GM19035 (cell line): Measurements from ENCODE around the gene NBEAL2.
"Not testable (repeated sequence)": the region's sequence is repeated elsewhere in the genome, so short reads cannot be mapped to it uniquely, and the experiment has no call there.

Source experiments
- ATAC-seq: cut with Tn5 transposase; IDR thresholded peaks from one replicate; pipeline ENCODE4 v1.9.1; 2021; ENCODE audit not compliant: unreplicated experiment

The NBEAL2 gene

DNA sequence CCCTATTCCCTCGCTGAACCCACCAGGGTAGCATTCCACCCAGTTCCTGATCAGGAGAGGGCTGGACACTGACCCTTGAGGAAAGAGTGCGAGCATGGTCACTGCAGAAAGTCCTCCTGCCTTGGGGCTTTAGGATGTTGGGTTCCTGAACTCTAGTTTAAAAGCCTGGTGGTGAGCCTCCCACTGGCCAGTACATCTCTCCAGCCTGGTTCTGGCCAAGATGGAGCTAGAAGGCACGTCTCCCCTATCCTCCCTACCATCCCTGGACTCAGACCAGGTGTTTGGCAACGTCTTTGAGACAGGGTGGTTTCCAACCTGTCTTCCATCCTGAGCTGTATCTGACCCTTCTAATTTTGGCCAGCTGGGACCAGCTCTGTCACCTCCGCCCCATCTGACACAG is 31.4 kb downstream of the NBEAL2 start:
- no peak for ATAC-seq

DNA sequence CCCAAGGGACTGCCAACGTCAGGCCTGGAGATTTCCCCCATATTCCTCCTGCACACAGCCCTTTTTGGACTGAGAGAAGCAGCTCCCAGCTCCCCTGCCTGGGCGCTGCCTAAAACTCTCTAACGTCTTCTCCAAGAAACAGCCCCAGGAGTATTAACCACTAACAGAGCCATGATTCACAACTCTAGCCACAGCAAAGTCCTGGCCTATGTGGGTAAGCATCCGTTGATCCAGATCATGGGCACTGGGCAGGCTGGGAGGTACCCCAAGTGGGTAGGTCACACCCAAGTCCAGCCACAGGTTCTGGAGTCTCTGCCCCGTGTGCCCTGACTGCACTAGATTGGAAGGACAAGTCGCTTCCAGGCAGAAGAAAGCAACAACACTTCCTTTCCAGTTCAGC is 31.9 kb downstream of the NBEAL2 start:
- no peak for ATAC-seq

DNA sequence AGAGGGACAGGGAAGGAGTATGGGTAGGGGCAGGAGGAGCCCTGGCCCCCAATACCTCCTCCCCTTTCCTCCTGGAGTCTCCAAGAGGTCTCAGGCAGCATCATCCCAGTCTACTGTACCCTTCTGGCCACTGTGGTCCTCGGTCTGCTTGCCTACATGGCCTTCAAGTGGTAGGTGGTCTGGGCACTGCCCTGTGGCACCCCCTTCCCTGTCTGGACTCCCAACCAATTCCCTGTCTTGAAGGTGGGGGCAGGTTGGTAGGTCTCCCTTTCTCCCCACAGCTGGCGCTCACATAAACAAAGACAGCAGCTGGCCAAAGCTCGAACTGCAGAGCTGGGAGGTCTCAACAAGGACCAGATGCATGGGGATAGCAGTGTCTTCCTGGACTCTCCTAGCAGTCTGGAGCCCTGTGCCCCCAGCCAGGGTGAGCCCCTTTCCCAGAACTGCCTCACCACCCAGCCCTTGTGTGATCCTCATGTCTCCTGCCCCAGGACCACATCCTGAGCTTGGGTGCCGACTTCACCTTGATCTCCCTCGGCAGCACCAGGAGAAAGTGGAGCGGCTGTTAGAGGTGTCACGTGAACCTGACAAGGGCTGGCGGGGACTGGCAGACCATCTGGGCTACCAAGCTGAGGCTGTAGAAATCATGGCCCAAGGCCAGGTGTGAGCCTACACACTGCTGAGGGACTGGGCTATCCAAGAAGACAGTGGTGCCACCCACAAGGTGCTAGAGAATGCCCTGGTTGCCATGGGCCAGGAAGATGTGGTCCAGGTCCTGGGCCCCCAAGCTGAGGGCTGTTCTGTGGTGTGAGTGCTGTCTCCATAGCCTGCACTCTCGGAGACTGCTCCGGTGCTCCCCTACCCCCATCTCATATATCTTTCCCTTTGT is 33.1 kb downstream of the NBEAL2 start:
- ATAC-seq = no peak

DNA sequence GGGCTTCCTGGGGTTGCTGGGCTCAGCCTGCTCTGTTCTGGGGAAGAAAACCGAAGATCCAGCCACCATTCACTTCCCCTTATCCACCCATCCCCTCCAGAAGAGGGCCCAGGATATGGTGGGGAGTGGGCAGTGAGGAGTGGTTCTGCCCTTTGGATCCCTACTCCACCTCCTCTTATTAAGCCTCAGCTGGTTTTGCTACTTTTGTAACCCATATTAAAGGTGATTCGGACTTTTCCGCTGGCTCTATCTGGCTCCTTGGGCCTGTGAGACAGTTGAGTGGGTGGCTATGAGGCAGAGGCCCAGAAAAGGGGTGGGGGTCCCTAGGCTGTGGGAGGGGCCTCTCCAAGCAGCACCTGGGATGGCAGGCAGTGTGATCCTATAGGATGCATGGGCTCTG is 33.8 kb downstream of the NBEAL2 start:
- no peak for ATAC-seq

DNA sequence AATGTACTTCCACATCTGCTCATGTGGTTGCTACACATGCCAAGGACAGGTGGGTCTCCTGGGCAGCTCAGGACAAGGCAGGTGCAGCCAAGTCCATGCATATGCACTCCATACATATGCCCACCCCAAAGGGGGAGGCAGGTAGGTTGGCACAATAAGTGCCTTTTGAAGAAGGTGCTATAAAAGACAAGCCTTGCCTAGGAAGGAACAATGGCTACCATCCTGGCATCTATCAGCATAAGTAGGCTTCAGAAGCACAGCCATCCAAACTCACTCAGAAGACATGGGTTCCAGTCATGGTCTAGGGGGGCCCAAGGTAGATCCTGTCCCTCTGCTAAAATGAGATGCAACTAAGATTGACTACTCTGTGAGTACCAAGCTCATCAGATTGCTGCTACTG is 34.6 kb downstream of the NBEAL2 start:
- no peak for ATAC-seq

DNA sequence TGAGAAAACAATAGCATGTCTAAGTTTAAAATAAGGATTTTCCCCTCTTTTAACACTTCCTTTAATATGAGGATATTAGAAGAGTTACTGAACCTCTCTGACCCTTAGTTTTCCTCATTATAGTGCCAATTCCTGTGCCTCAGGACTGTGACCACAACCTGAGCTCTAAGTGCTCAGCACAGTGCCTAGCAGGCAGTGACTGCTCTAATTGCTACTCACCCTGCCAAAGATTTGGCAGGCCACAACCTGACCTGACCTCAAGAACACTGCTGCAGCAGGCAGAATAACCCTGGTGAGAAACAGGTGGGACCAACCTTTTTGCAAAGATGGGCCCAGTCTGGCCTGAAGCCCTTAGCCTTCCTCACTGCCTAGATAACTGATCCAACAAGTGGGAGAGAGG is 35.7 kb downstream of the NBEAL2 start:
- no peak for ATAC-seq

DNA sequence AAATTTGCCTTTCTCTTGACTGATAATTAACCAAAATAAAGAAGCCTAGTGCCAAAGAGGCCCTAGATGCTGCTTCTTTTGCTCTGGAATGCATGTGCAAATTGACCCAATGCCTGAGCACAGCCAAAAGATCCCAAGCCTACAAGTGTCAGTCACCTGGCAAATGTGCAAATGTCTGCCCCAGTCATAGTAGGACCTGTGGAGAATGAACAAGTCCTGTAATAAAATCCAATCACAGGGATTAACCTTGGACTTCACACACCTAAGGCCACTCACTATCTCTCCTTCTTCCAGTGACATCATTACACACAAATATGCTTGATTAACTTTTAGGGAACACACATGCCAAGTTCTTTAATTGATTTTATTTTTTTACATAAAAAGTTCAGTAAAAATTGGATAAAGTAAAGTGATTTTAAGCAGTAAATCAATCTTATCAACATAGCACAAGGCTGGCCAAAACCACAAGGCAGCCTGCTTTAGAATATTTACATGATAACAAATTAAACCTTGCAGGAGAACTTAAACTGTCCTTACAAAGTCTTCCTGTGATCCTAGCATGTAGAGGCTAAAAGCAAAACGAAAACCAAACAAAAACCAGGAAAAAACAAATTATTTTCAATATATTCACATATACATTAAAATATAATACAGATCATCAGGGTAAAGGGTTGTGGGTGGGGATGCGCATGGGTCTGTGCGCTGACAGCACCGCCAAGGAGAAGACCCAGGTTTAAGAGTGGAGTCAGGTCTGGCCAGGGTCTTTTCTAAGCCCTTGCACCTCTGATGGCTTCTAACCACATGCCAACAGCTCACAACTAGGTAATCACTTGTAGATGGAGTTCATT is 36.8 kb downstream of the NBEAL2 start:
- ATAC-seq = no peak

DNA sequence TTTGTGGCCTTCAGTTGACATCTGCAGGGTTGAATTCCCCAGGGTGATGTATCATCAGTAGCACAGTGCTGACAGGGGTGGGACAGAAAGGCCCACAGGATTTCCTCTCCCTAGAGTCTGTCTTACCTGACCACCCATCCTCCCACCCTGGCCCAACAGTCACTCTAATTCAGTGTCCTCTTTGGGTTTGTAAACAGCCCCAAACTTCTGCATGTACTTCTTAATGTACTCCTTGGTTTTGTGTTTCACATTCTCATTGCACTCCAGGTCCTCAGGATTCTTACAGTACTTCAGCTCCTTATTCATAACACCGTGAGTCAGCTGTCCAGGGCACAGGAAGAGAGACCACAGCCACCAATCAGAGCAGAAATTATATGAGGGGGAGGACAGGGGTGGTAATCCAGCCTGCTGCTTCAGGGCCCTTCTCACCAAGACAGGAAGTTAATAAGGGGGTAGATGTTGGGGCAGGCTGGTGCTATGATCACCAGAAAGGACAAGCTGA is 37.5 kb downstream of the NBEAL2 start:
- ATAC-seq = no peak

DNA sequence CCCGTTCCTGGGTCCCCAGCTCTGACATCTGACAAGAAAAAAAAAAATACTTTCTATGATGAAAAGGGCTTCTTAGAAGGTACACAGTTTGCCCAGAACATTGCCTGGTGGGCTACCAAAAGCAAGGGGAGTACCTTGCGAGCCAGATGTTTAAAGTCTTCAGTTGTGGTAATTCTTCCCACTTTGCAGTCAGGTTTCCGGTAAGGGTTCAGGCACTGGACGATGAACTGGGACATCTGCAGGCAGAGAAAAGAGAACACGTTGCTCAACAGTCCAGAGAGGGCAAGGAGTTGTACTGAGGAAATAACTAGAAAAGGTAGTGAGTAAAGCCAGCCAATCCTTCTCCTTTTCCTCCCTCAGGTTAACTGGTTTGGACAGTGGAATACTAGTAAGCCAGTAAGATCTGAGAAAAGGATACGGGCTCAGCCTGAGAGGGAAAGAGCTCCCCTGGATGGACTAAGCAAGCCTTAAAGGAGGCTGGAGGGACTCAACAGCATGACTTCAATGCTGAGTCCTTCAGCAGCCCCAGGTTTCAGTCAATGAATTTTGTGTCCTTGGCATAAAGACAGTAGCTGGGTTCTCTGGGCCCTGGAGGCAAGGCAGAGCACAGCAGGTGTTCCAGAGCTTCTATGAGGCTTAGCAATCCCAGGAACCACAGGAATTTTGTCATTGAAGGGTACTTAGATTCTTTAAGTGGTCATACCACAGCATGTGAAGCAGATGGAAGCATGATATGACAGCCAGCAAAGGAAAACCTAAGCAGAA is 38.2 kb downstream of the NBEAL2 start:
- ATAC-seq = no peak

DNA sequence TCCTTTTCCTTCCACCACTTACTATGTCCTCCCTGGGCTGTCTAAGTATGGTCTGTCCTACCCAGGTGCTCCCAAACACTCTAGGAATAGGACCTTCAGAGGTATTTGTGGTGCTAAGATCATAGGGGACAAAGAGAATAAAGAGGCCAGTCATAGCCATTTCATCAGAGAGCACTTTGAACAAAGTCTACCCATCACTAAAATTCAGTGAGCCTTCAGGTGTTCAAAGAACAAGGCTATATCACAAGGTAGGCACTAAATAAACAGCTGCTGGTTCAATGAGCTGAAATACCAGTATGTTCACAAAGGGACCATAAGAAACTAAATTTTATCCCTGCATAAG is 38.8 kb downstream of the NBEAL2 start:
- ATAC-seq = no peak

DNA sequence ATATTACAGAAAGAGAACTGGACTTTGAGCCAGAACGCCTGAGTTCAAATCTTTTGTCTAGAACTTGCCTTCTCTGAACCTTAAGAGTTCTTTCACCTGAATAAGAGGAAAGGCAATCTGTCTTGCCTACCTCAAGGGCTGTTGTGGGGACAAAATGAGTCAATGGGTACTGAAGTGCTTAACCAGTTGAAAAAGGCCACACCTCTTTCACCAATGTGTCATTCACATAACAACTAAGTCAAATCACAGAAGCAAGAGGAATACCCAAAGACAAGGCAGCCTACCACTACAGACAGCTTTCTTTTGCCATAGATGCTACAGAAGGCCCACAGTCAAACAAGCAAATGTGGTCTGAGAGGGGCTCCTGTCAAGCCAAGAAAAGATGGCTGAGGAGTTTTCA is 39.7 kb downstream of the NBEAL2 start:
- no peak for ATAC-seq

DNA sequence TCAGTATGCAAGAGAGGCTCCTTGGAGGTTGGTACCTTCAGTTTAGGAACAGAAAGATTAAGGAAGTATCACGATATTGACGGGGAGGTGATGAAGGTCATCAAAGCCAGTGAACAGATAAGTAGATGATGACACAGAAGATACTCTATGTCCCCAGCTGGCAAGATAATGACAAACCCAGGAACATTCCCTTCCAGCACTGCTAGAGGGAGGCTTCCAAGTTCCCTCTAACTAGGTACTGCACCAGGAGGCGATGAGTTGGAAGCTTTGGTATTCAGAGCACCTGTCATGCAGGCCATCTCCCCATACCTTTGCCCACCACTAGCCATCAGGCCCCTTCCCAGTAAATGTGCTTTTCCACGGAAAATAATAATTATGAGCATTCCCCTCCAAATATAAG is 40.8 kb downstream of the NBEAL2 start:
- no peak for ATAC-seq

DNA sequence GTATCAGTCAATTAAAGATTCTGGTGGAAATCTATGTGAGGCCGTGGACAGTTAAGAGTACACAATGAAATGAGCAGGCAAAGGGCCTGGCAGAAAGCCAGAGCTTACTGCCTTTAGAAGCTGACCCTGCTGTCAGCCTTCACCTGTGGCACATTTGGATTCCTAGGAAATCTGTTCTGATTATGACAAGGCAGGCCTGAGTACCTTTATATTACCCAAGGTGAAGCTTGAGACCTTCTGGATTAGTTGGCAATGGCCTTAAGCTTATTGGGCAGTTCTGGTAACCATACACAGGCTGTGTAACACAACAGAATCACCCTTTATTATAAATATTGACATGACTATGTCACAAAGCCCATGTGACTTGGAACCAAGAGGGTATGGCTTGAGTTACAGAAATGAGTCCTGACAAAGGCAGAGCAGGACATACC is 43.2 kb downstream of the NBEAL2 start:
- no peak for ATAC-seq

DNA sequence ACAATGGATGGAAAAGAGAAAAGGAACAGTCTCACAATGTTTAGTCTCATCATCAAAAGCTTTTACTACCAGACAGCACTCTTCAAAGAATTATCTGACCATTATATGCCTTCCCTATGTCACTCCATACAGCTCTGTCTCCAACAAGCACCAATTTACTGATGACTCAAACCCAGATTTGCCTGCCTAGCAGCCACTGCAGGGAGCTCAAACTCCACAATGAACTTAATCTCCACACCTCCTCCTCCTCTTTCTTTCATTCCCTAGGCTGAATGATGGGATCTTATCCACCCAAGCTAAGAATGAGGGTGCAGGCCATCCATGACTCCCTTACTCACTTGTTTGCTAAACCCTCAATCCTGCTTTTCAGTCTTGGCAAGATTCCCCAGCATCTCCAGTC is 45.5 kb downstream of the NBEAL2 start:
- ATAC-seq = no peak

DNA sequence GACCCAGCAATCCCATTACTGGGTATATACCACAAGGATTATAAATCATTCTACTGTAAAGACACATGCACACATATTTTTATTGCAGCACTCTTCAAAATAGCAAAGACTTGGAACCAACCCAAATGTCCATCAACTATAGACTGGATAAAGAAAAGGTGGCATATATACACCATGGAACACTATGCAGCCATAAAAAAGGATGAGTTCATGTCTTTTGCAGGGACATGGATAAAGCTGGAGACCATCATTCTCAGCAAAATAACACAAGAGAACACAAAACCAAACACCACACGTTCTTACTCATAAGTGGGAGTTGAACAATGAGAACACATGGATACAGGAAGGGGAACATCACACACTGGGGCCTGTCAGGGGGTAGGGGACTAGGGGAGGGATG is 47.0 kb downstream of the NBEAL2 start:
- not testable (repeated sequence) for ATAC-seq

DNA sequence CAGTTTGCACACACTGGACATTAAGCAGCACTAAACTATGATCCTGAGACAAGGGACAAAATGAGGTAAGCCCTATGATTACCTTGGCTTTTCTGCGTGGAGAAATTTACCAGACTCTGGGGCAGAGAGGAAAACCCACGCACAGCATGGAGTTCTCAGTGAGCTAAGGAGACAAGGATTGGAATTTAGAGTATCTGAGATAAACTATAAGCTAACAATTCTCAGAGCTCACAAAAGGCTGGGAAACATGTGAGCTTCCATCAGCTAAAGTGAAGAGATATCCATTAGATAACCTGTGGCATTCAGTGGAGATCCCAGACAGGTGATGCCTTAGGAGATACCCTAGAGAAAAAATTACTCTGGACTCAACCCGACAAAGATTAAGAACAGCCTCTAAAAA is 48.7 kb downstream of the NBEAL2 start:
- ATAC-seq = no peak

DNA sequence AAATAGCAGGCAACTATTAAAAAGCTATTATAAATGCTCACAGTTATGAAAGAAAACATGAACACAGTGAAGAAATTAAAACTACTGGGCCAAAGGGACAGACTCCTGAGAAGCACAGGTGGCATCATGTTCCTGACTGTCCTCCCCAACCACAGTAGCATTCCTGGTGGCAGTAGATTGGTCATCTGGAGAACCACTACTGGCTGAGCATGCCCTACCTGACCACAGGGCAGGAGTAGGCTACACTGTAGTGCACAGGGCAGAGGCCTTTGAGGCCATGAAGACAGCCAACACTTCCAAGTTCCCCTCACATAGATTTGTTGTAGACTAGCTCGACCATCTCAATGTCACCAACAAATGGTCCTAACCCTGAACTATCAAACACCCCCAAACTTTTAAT is 49.2 kb downstream of the NBEAL2 start:
- ATAC-seq = no peak

DNA sequence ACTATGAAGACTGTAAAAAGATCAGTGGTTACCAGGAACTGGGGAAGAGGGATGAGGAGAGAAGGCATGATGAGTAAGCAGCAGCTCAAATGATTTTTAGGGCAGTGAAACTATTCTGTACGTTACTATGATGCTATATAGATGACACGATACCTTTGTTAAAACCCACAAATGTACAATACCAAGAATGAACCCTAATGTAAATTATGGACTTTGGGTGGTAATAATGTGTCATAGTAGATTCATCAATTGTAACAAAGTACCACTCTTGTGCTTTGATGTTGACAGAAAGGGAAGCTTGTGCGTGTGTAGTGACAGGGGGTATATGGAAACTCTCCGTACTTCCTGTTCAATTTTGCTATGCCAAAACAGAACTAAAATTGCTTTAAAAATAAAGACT is 51.6 kb downstream of the NBEAL2 start:
- ATAC-seq = not testable (repeated sequence)

DNA sequence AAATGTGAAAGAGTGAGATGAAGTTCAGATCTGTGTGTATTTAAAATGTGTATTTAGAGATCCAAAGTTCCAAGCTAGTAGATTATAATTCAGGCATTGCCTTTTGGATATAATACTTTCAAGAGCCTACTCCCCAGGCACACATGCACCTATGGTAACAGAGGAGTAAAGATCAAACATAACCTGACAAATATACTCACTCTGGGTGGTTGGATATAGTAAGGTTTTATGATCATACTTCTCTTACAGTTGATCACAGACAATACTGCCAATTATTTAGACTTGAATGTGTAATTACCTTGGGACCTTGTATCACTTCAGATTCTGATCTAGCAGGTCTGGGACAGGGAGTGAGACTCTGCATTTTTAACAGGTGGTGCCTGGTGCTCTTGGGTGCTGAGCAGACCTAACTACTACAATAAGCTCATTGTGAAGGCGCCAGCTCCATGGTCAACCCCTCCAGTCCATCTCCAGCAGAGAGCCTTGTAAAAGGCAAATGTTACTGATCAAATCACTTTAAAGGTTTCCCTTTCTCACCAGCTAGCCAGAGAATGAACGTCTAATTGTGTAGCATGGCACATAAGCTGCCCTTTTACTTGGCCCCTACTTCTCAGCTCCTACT is 55.5 kb downstream of the NBEAL2 start:
- no peak for ATAC-seq

DNA sequence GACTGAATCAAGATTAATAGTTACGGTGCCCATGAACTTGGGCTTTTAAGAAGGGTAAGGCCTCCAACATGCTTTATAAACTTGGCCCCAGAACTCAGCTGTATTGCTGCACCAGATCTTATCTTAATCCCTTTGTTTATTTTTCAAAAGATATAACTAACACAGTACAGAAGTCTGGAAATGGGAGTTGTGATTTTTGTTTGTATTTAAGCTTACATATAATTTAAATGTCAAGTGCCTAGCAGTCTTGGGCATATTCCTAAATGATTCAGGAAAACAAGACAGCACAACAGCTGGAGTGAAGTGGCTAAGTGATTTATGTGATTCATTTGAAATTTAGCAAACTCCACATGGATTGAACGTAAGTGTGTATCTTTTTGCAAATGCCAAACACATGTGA is 56.2 kb downstream of the NBEAL2 start:
- ATAC-seq = no peak

DNA sequence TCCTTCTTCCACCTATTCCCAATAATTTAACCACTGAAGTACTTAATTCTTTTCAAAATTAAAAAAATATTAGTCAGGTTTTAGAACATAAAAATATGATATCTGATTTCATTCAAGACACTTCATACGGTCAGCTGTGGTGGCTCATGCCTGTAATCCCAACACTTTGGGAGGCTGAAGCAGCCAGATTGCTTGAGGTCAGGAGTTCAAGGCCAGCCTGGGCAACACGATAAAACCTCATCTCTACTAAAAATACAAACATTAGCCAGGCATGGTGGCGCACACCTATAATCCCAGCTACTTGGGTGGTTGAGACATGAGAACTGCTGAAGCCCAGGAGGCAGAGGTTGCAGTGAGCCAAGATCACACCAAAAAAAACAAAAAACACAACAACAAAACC is 56.7 kb downstream of the NBEAL2 start:
- no peak for ATAC-seq
